SIG-M5 treated with dmso at 0.1 percent for 504 hours (cell line): Measurements from ENCODE around the gene TMOD1.
A peak's percentile ranks its signal among the peaks of the same experiment; 100 is the strongest.

Source experiments
- DNase-seq: peaks from one replicate; lab custom pipeline; 2025; ENCODE audit not compliant: unreplicated experiment; lab: John Stamatoyannopoulos, UW

The TMOD1 gene

GRCh38 chr9:97543561-97543960 is 42.1 kb downstream of the TMOD1 start:
- peak; percentile 3 for DNase-seq

GRCh38 chr9:97545486-97545885 is 44.0 kb downstream of the TMOD1 start:
- DNase-seq, result no peak

DNA sequence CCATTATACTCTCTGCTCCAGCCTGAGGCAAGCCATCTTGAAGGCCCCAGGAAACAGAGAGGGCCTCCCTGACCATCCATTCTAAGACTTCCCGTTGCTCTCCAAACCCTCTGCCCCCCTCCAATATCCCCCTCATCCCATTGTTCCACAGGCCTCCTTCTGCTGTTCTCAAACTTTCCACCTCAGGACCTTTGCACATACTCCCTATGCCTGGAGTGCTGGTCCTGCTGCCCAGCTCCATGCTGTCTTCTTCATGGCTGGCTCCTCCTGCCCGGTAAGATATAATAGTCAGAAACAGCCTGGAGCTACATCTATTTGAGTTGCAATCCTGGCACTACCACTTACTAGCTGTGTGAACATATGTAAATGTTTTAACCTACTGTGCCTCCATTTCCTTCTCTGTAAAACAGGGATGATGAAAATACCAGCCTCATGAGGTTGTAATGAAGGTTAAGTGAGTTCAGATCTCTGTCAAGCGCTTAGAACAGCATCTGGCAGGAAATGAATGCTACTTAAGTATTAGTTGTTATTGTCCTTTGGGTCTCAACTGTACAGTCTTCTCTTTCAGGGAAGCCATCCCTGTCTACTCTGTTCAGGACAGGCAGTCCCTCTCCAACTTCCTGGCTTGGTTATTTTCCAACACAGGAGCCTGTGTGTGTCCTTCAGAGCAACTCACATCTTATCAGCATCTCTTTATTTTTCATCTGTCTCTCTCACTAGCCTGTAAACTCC is 45.8 kb downstream of the TMOD1 start:
- no peak for DNase-seq

- no peak for DNase-seq
Observed at GRCh38 chr9:97548379-97548778, 46.9 kb downstream of the TMOD1 start.

GRCh38 chr9:97548819-97549540 is 47.5 kb downstream of the TMOD1 start:
- no peak for DNase-seq

DNA sequence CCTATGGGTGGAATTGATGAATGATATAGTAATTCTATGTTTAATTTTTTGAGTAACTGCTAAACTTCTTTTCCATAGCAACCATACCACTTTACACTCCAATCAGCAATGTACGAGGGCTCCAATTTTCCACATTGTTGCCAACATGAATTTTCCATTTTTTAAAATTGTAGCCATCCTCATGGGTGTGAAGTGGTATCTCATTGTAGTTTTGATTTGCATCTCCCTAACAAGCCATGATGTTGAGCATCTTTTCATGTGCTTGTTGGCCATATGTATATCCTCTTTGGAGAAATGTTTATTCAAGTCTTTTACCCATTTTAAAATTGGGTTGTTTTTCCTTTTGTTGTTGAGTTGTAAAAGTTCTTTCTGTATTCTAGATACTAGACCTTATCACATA is 48.9 kb downstream of the TMOD1 start:
- DNase-seq, result no peak

GRCh38 chr9:97551308-97551707 is 49.8 kb downstream of the TMOD1 start:
- no peak for DNase-seq

GRCh38 chr9:97553141-97553540 is 51.7 kb downstream of the TMOD1 start:
- DNase-seq, result no peak

- no peak for DNase-seq
Observed at GRCh38 chr9:97553841-97554240, 52.4 kb downstream of the TMOD1 start.

- no peak for DNase-seq
Observed at GRCh38 chr9:97554566-97555075, 53.2 kb downstream of the TMOD1 start.

GRCh38 chr9:97555164-97555563 is 53.7 kb downstream of the TMOD1 start:
- no peak for DNase-seq

DNA sequence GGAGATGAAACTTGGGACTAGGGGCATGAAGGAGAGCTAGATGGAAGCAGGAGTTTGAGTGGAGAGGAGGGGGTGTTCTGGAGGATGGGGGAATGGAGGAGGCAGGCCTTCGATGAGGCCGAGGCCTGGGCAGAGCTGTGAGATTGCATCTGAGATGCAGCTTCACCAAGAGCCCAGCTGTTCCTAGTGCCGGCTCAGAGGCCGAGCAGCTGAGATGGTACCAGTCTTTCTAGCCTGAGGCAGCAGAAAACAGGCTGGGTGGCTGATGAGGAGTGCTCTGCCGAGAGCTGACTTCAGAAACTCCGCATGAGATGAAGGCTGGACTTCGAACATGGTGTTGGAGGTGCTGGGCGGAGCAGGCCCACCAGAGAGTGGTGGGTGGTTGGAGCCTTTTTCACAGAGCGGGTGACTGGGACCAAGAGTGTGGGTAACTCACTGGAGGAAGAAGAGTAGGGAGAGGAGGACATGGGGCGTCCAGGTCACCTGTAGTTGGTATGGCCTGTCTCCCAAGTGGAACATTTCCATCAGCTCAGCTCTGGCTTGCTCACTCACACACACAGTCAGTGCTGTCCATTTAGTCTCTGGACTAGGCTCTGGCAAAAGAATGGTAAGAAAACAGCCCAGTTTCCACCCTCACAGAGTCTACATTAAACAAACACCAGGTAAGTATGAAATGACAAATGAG is 54.7 kb downstream of the TMOD1 start:
- DNase-seq, result no peak

DNA sequence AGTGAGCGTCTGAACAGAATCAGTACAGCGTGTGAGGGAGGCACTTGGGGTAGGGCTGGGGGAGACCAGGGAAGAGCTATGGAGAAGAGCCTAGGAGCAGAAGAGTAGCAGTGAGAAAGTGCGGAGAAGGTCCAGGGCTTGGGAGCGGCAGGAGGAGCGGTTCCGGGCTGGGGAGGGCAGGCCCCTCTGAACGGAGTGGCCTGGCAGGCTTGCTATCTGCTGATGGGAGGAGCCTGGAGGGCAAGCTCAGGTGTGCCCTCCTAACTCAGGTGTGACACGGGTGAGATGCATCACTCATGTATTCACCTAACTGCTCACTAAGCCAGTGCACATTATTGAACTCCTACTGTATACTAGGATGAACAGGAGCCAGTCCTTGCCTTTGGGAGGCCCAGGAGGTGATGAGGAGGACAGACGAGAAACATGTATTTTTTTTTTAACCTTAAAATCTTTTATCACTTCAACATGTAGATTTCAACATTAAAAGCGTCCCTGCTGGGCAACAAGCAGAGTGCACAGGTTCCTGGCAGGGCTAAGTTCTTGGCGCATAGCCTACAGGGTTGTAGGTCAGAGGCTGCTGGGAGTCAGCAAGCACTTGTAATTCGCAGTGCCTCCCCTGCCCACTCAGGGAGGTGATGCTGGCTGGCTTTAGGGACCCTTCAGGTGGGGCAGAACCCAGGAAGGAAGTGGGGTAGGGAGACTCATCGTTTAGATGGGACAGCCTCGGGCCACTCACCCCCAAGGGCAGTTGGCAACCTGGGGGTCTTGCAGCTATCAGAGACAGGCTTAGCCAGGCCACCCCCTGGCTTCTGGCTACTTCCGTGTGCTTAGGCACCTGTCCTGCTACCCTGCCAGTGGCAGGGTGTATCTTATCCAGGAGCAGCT is 55.5 kb downstream of the TMOD1 start:
- no peak for DNase-seq

- DNase-seq, result peak; percentile 50
Observed at GRCh38 chr9:97557606-97558095, 56.2 kb downstream of the TMOD1 start.

DNA sequence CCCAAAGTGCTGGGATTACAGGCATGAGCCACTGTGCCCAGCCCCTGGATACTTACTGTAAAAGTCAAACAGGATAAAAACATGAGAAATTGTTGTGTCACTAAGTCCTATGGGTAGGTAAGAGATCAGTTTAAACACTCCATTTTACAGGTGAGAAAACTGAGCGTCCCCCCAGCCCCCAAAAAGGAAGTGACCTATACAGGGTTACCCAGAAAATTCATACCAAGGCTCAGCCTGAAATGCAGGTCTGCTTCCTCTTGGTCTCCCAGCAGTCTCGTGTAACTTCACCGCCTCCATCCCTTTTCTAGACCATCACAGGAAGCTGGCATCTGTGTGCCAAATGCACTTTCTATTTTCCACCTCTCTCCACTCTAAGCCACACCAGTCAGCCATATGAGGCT is 57.2 kb downstream of the TMOD1 start:
- no peak for DNase-seq

DNA sequence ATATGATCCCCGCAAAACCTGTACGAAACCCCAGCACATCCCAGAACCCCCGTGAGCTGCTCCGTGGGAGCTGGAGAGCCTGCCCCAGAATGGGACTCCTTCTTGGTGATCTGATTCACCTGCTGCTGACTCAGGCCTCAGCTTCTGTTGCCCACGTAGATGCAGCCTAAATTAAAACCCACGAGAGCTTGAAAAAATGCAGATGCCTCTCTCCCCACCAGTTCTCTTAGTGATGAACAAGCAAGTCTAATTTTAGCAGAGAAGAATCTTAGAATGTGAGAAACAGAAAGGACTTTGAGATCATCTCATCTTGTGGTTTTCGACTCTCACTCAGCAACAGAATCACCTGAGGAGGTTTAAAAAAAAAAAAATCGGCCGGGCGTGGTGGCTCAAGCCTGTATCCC is 57.6 kb downstream of the TMOD1 start:
- DNase-seq, result no peak

- no peak for DNase-seq
Observed at GRCh38 chr9:97560154-97560553, 58.7 kb downstream of the TMOD1 start.

GRCh38 chr9:97560851-97561250 is 59.4 kb downstream of the TMOD1 start:
- no peak for DNase-seq

DNA sequence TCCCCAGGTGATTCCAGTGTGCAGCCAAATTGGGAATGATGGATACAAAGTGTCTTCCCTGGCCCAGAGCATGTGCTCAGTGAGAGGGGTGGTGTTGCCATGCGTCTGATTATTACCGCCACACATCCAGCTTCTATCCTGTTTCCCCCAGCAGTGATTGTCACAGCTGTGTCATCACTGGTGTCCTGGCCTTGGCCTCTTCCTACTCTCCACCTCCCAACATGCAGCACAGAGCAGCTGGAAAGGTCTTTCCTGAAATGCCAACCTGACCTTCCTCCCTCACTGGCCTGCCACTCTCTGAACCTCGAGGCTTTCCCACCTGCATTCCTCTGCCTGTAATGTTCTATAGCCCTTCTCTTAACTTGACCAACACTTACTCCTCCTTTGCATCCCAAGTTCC is 60.0 kb downstream of the TMOD1 start:
- DNase-seq, result peak; percentile 4

GRCh38 chr9:97562542-97562941 is 61.1 kb downstream of the TMOD1 start:
- DNase-seq, result no peak
